ENCODE results near the gene EFL1. TPM values are rescaled to one million over a fixed set of nuclear protein-coding genes. Genes with fewer than 3 reads are reported as not detected.
"Not testable (repeated sequence)": the region's sequence is repeated elsewhere in the genome, so short reads cannot be mapped to it uniquely, and the experiment has no call there.

EFL1 gene
- polyA plus RNA-seq, 4 donors, result 21.5 to 23.8 (median 22.0) TPM

- DNase-seq (ENCODE audit: low read depth in 4 of 4, low spot score in 3 of 4), result not testable (repeated sequence)
Measured at GRCh38 chr15:82210066-82210597, 52.4 kb downstream of the EFL1 start.

- DNase-seq (ENCODE audit: low read depth in 4 of 4, low spot score in 3 of 4), result not testable (repeated sequence)
Measured at GRCh38 chr15:82204575-82204974, 58.0 kb downstream of the EFL1 start.

DNA sequence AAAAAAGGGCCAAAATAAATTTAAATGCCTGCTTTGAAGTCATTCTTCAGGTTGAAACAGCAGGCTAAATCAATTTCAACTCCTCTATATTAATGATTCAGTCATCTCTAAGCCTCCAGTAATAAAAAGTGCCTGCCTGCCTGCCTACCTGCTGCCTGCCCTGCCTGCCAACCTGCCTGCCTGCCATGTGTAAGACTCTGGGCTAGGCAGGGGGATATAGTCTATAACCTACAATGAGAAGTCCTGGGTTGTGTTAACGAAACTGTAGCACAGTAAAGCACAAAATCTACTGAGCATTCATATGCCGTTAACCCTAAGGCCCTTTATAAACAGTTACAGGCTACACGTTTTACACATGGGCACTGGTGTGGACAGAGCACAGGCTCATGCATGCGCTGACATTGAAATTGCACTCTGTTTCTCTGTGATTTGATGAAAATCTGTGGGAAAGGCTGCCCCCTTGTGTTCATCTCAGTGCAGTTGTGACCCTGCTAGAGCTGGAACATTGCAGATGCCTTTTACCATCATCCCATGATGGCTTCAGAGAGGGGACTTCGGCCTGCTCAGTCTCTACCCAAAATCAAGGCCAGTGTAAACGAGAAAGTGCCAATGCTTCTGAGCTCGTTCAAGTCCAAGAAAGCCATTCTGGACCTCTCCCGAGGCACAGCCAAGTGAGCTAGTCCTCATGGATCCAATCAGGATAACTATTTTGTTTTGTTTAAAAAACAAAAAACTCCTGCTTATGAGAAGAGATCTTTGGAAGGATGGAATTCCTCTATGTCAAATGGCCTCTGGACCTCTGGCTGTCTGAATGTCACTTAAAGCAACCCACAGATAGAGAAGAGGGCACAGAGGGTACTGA, 64.6 kb downstream of the EFL1 start:
- peak; percentile 71 to 77 (median 74) for DNase-seq (ENCODE audit: low read depth in 4 of 4, low spot score in 3 of 4)

DNA sequence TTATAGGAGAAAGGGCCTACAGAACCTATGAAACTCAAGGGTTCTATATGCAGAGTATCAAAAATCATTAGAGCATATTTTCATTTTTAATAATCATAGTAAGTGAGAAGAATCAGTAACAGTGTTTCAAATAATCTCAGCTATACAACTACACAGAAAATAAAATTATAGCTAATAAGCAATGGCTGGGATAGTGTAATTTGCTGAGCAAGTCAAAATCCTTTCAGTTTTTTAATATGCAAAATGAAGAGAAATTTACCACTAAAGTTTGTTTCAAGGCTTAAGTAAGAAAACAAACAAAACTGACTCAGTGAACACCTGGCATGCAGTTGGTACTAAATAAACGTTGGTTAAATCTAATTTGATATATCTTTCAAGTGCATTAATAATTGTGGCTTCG, 66.2 kb downstream of the EFL1 start:
- DNase-seq (ENCODE audit: low read depth in 4 of 4, low spot score in 3 of 4), result no peak

GRCh38 chr15:82195818-82196217, 66.7 kb downstream of the EFL1 start:
- not testable (repeated sequence) for DNase-seq (ENCODE audit: low read depth in 4 of 4, low spot score in 3 of 4)

DNA sequence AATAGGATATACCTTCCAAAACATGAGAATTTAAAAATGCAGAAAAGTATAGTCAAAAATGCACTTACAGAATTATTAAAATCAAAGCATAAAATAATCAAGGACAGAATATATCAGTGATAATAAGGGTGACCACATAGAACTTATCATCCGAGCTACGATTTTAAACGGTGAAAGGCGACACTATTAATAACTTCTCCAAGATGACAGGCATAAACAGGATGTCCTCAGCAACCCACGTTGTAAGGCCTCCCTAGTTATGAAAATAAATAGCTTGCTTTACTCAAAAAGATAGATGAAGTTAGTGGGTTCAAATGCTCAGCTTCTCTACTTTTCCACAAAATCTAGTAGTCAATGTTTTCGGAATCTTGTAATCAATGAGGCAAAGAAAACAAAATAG, 68.0 kb downstream of the EFL1 start:
- DNase-seq (ENCODE audit: low read depth in 4 of 4, low spot score in 3 of 4), result not testable (repeated sequence)

DNA sequence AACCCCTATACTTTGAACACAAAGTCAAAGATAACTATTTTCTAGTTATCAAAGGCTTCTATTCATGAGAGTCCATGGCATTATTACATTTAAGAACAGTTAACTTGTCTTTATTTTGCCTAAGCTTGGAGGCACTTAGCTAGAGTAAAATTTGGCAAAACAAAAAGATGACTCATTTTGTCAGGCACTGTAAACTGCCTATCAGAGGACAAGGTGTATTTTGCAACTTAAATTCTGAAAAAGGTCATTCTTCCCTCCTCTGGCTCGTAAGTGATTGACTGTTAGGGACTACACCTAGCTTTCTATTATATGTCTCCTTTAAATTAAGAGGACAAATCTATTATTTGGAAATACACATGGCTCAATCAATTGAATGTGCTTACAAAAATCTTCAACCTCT, 69.1 kb downstream of the EFL1 start:
- not testable (repeated sequence) for DNase-seq (ENCODE audit: low read depth in 4 of 4, low spot score in 3 of 4)

DNA sequence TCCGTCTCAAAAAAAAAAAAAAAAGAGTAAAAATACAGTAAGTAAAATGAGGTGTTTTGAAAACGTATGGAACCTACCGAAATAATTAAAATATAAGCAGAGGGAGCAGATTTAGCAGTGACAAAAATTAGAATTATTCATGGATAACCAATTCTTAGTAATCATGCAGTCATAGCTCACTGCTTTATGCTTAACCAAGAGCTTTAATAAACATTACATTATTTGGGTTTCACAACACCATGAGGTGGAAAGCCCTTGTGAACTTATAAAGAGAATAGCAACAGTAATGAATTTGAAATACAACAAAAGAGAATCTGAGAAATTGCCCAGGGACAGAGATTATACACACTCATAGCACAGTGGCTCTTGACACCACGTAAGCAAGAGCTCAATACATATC, 70.1 kb downstream of the EFL1 start:
- not testable (repeated sequence) for DNase-seq (ENCODE audit: low read depth in 4 of 4, low spot score in 3 of 4)

DNA sequence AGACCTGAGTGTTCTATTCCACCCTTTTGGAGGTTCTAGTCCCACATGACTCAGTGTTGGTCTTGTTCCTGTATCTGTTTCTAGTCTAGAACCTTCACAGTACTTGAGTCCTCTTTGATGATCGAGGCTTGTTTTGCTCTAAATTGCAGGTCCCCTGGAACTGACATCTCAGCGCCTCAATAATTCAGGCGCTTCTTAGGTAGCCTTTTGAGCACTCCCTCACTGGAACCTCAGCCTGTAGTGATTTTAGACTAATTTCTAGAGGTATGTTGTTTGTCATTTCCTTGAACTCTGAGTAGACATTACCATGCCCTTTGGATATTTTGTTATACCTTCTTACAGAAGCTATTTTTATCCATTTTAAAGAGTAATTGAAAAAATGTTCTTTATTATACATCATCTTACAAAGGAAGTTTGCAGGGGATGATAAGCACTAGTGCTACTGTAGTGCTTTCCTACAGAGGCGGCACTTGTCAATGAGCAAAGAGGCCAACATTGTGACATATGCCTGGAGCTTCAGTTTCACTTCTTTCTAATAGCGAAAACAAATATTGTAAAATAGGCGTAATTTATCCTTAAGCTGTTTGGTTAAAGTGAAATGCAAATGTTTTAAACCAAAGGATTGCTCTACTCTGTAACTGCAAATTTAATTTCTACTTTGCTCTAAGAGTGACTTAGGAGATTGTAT, 75.7 kb downstream of the EFL1 start:
- no peak for DNase-seq (ENCODE audit: low read depth in 4 of 4, low spot score in 3 of 4)

DNA sequence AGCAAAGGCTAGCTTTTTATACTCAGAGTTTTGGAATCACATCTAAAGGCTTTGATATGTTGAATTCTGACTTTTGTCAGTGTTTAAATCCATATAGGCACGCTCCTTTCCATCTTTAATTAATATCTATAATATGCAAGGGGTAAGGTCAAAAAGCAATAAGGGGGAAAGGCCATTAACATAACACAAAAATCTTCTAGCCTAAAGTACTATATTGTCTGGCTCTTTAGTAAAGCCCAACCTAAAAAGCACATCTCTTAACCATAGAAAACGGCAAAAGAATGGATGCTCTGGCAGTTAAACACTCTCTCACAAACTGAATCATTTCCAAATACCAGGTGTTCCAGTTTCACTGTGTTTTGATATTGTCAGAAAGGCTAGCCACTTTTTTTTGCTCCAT, 76.4 kb downstream of the EFL1 start:
- DNase-seq (ENCODE audit: low read depth in 4 of 4, low spot score in 3 of 4), result no peak

GRCh38 chr15:82184776-82185175, 77.8 kb downstream of the EFL1 start:
- no peak for DNase-seq (ENCODE audit: low read depth in 4 of 4, low spot score in 3 of 4)

DNA sequence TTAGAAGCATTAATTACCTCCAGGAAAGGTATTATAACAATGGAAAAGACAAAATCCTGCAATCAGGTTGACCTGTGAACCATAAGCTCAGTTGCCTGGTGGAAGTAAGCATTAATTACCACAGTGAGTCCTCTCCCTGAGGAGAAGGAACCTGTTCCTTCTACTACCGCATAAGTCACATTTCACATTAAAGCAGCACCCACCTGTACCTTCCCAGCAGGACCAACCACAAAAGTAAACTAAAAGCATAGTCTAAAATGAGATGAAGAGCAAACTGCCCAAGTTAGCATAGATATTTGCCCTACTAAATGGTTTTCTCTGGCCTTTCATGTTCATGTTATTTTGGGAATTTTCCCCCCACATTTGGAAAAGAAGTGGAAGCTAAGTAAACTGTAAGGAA, 78.2 kb downstream of the EFL1 start:
- no peak for DNase-seq (ENCODE audit: low read depth in 4 of 4, low spot score in 3 of 4)

DNA sequence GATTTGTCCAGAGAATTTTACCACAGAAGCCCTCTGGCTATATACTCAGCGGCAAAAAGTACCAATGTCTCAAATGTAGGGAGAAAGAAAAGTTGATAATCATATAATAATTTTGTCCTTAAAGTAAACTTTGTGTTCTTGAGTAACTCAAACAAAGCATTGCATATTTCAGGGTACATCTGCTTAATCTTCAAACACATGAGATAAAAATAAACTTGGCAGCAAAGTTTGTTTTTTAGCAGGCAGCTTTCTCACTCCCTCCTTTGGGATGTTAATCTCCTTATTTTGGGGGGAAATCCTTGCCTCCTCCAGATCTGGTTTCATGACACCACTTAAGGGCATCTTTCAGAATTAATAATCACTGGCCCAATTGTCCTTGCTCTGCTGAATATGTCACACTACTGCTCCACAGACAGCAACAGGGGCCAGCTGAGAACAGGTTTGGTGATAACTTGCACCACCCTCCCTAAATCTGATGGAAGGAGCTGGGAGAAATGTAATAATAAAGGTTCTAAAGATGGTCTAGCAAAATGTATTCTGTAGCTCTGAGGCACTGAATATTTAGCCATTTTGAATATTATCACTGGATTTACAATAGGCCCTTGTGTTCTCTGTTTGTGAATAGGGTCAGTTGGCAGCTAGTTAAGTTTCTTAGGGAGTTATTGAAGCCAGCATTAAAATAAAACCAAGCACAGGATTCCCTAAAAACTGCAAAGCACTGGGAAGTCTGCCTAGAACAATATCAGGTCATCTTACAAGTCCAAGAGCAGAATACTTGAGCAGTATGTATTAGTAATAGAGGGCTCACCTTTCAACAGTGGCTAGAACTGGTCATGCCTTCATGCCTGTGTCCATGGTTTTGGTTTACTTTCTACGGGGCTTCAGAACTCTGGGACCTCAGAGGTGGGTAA, 79.2 kb downstream of the EFL1 start:
- no peak for DNase-seq (ENCODE audit: low read depth in 4 of 4, low spot score in 3 of 4)

GRCh38 chr15:82181371-82181770, 81.2 kb downstream of the EFL1 start:
- no peak for DNase-seq (ENCODE audit: low read depth in 4 of 4, low spot score in 3 of 4)

DNA sequence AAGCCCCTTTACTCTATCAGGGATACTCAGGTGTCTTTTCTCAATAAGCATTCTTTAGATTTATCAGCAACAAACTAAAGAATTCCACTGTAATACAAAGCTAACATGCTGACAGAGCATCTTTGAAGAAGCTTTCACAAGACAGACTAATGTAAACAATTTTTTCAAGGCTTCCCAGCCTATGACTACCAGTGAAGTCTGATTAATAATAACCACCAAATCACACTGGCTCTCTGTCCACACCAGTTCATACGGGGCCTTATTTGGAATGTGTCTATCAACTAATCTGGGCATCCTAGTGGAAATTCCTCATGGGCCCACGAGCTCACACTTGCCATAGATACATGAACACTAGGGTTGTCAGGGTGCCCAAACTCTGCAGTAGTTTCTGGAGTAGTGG, 84.5 kb downstream of the EFL1 start:
- no peak for DNase-seq (ENCODE audit: low read depth in 4 of 4, low spot score in 3 of 4)

DNA sequence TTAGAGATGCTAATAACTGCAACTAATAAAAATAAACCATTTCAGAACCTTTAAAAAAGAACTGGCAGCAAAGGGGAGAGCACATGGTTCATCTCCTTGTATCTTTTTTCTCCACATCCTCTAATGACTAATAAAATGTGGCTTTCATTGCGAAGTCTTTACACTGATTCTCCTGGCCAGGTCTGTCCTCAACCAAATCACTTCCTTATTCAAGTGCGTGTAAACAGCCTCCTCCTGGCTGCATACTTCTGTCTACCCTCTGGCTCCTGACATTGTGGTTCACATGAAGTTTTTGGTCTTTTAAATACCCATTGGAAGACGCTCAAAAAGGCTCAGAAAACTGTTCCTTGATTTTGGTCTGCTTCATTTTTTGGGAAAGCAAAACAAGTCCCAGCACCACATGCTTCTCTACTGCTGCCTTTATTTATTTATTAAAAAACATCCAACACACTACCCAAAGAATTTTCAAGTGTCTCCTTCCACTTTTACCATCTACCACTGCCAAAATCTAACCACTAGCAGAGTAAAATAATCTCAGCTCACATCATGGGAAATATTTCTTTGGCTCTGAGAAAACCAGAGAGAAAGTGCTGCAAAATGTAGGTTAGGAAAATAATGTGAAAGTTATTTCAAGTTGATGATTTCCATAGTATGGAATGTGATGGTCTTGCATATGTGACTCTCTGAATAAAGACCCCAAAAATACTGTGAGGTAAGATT, 85.1 kb downstream of the EFL1 start:
- DNase-seq (ENCODE audit: low read depth in 4 of 4, low spot score in 3 of 4), result no peak

- DNase-seq (ENCODE audit: low read depth in 4 of 4, low spot score in 3 of 4), result no peak
Measured at GRCh38 chr15:82176542-82176941, 86.0 kb downstream of the EFL1 start.

- no peak for DNase-seq (ENCODE audit: low read depth in 4 of 4, low spot score in 3 of 4)
Measured at GRCh38 chr15:82174471-82175235, 87.9 kb downstream of the EFL1 start.

DNA sequence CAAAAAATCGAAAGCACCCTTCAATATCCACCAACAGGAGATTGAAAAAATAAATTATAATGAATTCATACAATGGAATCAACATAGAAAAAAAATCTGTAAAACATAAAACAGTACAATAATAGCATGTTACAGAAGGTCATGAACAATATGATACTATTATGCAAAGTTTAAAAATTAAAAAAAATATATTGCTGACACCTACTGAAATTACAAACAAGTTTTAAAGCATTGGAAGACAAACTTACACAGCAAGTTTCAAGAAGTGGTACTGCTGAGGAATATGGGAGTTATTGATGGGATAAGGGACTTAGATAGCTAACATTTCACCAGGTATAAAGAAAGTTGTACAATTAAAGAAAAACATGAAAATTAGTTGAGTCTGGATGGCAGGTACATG, 89.4 kb downstream of the EFL1 start:
- DNase-seq (ENCODE audit: low read depth in 4 of 4, low spot score in 3 of 4), result no peak

Data from right renal pelvis (tissue), 4 donors.